Fibroblast of lung (primary cell): ENCODE data around the gene GRAMD1A.
"Not testable (repeated sequence)": the region's sequence is repeated elsewhere in the genome, so short reads cannot be mapped to it uniquely, and the experiment has no call there.

Experiments
- CTCF ChIP-seq, 2 donors: IDR thresholded peaks in 1 of 2; conservative IDR thresholded peaks in 1 of 2; 1 replicate in 1 of 2; 2 replicates in 1 of 2; pipeline ENCODE4 v1.5.1; 2011 to 2012; ENCODE audit warnings: low read length in 2 of 2, control low read depth in 1 of 2, inconsistent platforms in 1 of 2, low read depth in 1 of 2, mild to moderate bottlenecking in 1 of 2
- EZH2 ChIP-seq: IDR thresholded peaks from 2 replicates; pipeline ENCODE4 v1.5.1; 2012; ENCODE audit warnings: low read length, control low read depth, mild to moderate bottlenecking; ENCODE audit errors: missing control alignments

GRCh38 chr19:35050662-35051061 is 50.5 kb downstream of the GRAMD1A start:
- TF ChIP-seq CTCF (conservative IDR thresholded peaks at IDR 0.05 in 1 of 2, IDR thresholded peaks at IDR 0.05 in 1 of 2; ENCODE audit: low read depth in 1 of 2, low read length in 2 of 2); EZH2: not testable (repeated sequence)
